ENCODE measurements around the gene MAOA.

The MAOA gene

GRCh38 chrX:43718546-43718945 lies 62.4 kb downstream of the MAOA start:
- H3K4me3 ChIP-seq (ENCODE audit: insufficient read depth in 1 of 2, low read depth in 1 of 2, low read length in 2 of 2) = no peak overlapping the region
- H3K27me3 ChIP-seq (ENCODE audit: control insufficient read depth in 1 of 2, insufficient read depth in 1 of 2, low read length in 2 of 2) = no peaks in the 10 kb centered on the region
- no peak overlapping the region for H2BK5ac ChIP-seq (ENCODE audit: low read depth, low read length, poor library complexity, severe bottlenecking)
- no peak overlapping the region for H2BK12ac ChIP-seq (ENCODE audit: low read length in 2 of 2)
- H4K91ac ChIP-seq (ENCODE audit: low read length) = no peak overlapping the region
- WGBS = 94% methylated on average over 6 of the region's 6 CpGs
- H3K9me3 ChIP-seq (ENCODE audit: control insufficient read depth, low read length) = peaks cover 8% of the 10 kb centered on the region
- no peak overlapping the region for H3K23ac ChIP-seq (ENCODE audit: low read length in 2 of 2)
- H3K14ac ChIP-seq (ENCODE audit: low read length in 2 of 2) = no peak overlapping the region
- H3K4me2 ChIP-seq (ENCODE audit: low read length, poor library complexity, severe bottlenecking) = no peak overlapping the region
- no peaks in the 10 kb centered on the region for H3K79me1 ChIP-seq (replicated peaks; ENCODE audit: low read length, poor library complexity, severe bottlenecking)
- H2AFZ ChIP-seq (ENCODE audit: low read depth, low read length) = no peak overlapping the region
- H3K4ac ChIP-seq (ENCODE audit: low read depth in 1 of 2, low read length in 2 of 2) = no peak overlapping the region
- H2AK5ac ChIP-seq (ENCODE audit: low read length, severe bottlenecking) = no peak overlapping the region
- H3K4me1 ChIP-seq (ENCODE audit: control insufficient read depth, insufficient read depth, low read depth, low read length) = no peaks in the 10 kb centered on the region
- no peak overlapping the region for H2BK15ac ChIP-seq (ENCODE audit: low read depth, poor library complexity, severe bottlenecking)
- no peaks in the 10 kb centered on the region for H3K36me3 ChIP-seq (ENCODE audit: control insufficient read depth in 1 of 2, insufficient read depth in 2 of 2, low read depth in 1 of 2, low read length in 2 of 2)
- H2BK120ac ChIP-seq (ENCODE audit: low read depth, low read length) = no peak overlapping the region
- no peak overlapping the region for H4K8ac ChIP-seq (ENCODE audit: low read length)
- H3K18ac ChIP-seq (ENCODE audit: low read depth in 1 of 2, low read length in 2 of 2) = no peak overlapping the region
- no peak overlapping the region for H3K9ac ChIP-seq (ENCODE audit: low read length)
- no peak overlapping the region for H3K27ac ChIP-seq (ENCODE audit: low read length, poor library complexity, severe bottlenecking)
- no peak for DNase-seq

- Histone ChIP-seq H3K36me3 (ENCODE audit: control insufficient read depth in 1 of 2, insufficient read depth in 2 of 2, low read depth in 1 of 2, low read length in 2 of 2) (no peaks in the 10 kb centered on the region), H3K9me3 (ENCODE audit: control insufficient read depth, low read length) (peaks cover 8% of the 10 kb centered on the region), H4K8ac (ENCODE audit: low read length) (no peak overlapping the region), H3K18ac (ENCODE audit: low read depth in 1 of 2, low read length in 2 of 2) (no peak overlapping the region), H2AFZ (ENCODE audit: low read depth, low read length) (no peak overlapping the region), H3K9ac (ENCODE audit: low read length) (no peak overlapping the region), H2BK15ac (ENCODE audit: low read depth, poor library complexity, severe bottlenecking) (no peak overlapping the region), H3K27ac (ENCODE audit: low read length, poor library complexity, severe bottlenecking) (no peak overlapping the region), H3K4ac (ENCODE audit: low read depth in 1 of 2, low read length in 2 of 2) (no peak overlapping the region), H3K14ac (ENCODE audit: low read length in 2 of 2) (no peak overlapping the region), H3K4me2 (ENCODE audit: low read length, poor library complexity, severe bottlenecking) (no peak overlapping the region), H3K79me1 (replicated peaks; ENCODE audit: low read length, poor library complexity, severe bottlenecking) (no peaks in the 10 kb centered on the region), H2BK12ac (ENCODE audit: low read length in 2 of 2) (no peak overlapping the region), H4K91ac (ENCODE audit: low read length) (no peak overlapping the region), H3K4me1 (ENCODE audit: control insufficient read depth, insufficient read depth, low read depth, low read length) (no peaks in the 10 kb centered on the region), H2BK120ac (ENCODE audit: low read depth, low read length) (no peak overlapping the region), H2AK5ac (ENCODE audit: low read length, severe bottlenecking) (no peak overlapping the region), H3K27me3 (ENCODE audit: control insufficient read depth in 1 of 2, insufficient read depth in 1 of 2, low read length in 2 of 2) (no peaks in the 10 kb centered on the region), H3K23ac (ENCODE audit: low read length in 2 of 2) (no peak overlapping the region), H3K4me3 (ENCODE audit: insufficient read depth in 1 of 2, low read depth in 1 of 2, low read length in 2 of 2) (no peak overlapping the region), H2BK5ac (ENCODE audit: low read depth, low read length, poor library complexity, severe bottlenecking) (no peak overlapping the region)
- 59% methylated on average over 1 of the region's 1 CpG for WGBS
- no peak for DNase-seq
Measured at GRCh38 chrX:43718956-43719355, 62.9 kb downstream of the MAOA start.

GRCh38 chrX:43720082-43720481 lies 64.0 kb downstream of the MAOA start:
- DNase-seq = no peak
- Histone ChIP-seq H3K27me3 (ENCODE audit: control insufficient read depth in 1 of 2, insufficient read depth in 1 of 2, low read length in 2 of 2) (no peaks in the 10 kb centered on the region), H3K27ac (ENCODE audit: low read length, poor library complexity, severe bottlenecking) (no peak overlapping the region), H3K79me1 (replicated peaks; ENCODE audit: low read length, poor library complexity, severe bottlenecking) (no peaks in the 10 kb centered on the region), H3K9me3 (ENCODE audit: control insufficient read depth, low read length) (peaks cover 8% of the 10 kb centered on the region), H2AK5ac (ENCODE audit: low read length, severe bottlenecking) (no peak overlapping the region), H3K4ac (ENCODE audit: low read depth in 1 of 2, low read length in 2 of 2) (no peak overlapping the region), H3K9ac (ENCODE audit: low read length) (no peak overlapping the region), H2BK15ac (ENCODE audit: low read depth, poor library complexity, severe bottlenecking) (no peak overlapping the region), H3K23ac (ENCODE audit: low read length in 2 of 2) (no peak overlapping the region), H4K8ac (ENCODE audit: low read length) (no peak overlapping the region), H2BK5ac (ENCODE audit: low read depth, low read length, poor library complexity, severe bottlenecking) (no peak overlapping the region), H2BK12ac (ENCODE audit: low read length in 2 of 2) (no peak overlapping the region), H3K4me2 (ENCODE audit: low read length, poor library complexity, severe bottlenecking) (no peak overlapping the region), H3K14ac (ENCODE audit: low read length in 2 of 2) (no peak overlapping the region), H2AFZ (ENCODE audit: low read depth, low read length) (no peak overlapping the region), H4K91ac (ENCODE audit: low read length) (no peak overlapping the region), H2BK120ac (ENCODE audit: low read depth, low read length) (no peak overlapping the region), H3K18ac (ENCODE audit: low read depth in 1 of 2, low read length in 2 of 2) (no peak overlapping the region), H3K36me3 (ENCODE audit: control insufficient read depth in 1 of 2, insufficient read depth in 2 of 2, low read depth in 1 of 2, low read length in 2 of 2) (no peaks in the 10 kb centered on the region), H3K4me1 (ENCODE audit: control insufficient read depth, insufficient read depth, low read depth, low read length) (no peaks in the 10 kb centered on the region), H3K4me3 (ENCODE audit: insufficient read depth in 1 of 2, low read depth in 1 of 2, low read length in 2 of 2) (no peak overlapping the region)
- WGBS = 95% methylated on average over 3 of the region's 3 CpGs

DNA sequence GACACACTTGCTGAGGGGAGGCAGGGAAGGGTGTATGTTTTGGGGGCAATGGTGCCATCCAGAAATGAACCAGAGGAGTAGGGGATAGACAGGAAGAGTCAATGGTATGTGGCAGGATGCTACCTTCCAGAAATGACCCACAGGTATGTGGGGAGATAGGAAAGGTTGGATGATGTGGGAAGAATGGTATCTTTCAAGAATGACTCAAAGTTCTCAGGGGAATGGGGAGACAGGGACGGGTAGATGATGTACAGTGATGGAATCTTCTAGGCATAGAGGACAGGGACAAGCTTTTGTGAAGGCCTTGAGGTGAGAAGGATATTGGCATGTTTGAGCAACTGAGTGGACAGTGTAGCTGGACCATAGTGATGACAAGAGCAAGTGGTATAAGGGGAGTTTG lies 64.9 kb downstream of the MAOA start:
- Histone ChIP-seq H2BK12ac (ENCODE audit: low read length in 2 of 2) (no peak overlapping the region), H3K9me3 (ENCODE audit: control insufficient read depth, low read length) (peaks cover 8% of the 10 kb centered on the region), H3K27ac (ENCODE audit: low read length, poor library complexity, severe bottlenecking) (no peak overlapping the region), H4K8ac (ENCODE audit: low read length) (no peak overlapping the region), H3K23ac (ENCODE audit: low read length in 2 of 2) (no peak overlapping the region), H4K91ac (ENCODE audit: low read length) (no peak overlapping the region), H2BK15ac (ENCODE audit: low read depth, poor library complexity, severe bottlenecking) (no peak overlapping the region), H3K36me3 (ENCODE audit: control insufficient read depth in 1 of 2, insufficient read depth in 2 of 2, low read depth in 1 of 2, low read length in 2 of 2) (no peaks in the 10 kb centered on the region), H2AK5ac (ENCODE audit: low read length, severe bottlenecking) (no peak overlapping the region), H3K4me3 (ENCODE audit: insufficient read depth in 1 of 2, low read depth in 1 of 2, low read length in 2 of 2) (no peak overlapping the region), H2AFZ (ENCODE audit: low read depth, low read length) (no peak overlapping the region), H3K9ac (ENCODE audit: low read length) (no peak overlapping the region), H2BK5ac (ENCODE audit: low read depth, low read length, poor library complexity, severe bottlenecking) (no peak overlapping the region), H3K4me1 (ENCODE audit: control insufficient read depth, insufficient read depth, low read depth, low read length) (no peaks in the 10 kb centered on the region), H3K14ac (ENCODE audit: low read length in 2 of 2) (no peak overlapping the region), H3K4me2 (ENCODE audit: low read length, poor library complexity, severe bottlenecking) (no peak overlapping the region), H3K79me1 (replicated peaks; ENCODE audit: low read length, poor library complexity, severe bottlenecking) (no peaks in the 10 kb centered on the region), H3K27me3 (ENCODE audit: control insufficient read depth in 1 of 2, insufficient read depth in 1 of 2, low read length in 2 of 2) (no peaks in the 10 kb centered on the region), H3K4ac (ENCODE audit: low read depth in 1 of 2, low read length in 2 of 2) (no peak overlapping the region), H3K18ac (ENCODE audit: low read depth in 1 of 2, low read length in 2 of 2) (no peak overlapping the region), H2BK120ac (ENCODE audit: low read depth, low read length) (no peak overlapping the region)
- WGBS = 84% methylated on average over 1 of the region's 1 CpG
- DNase-seq = no peak
